Hepatocyte (in vitro differentiated cells): ENCODE measurements around the gene BIRC7.

Experiments
- EZH2phosphoT487 ChIP-seq: fragments of 200-600 bp; sonication (generic); IDR thresholded peaks from one replicate; pipeline ENCODE4 v1.6.1; 2018; ENCODE audit warnings: antibody characterized with exemption, mild to moderate bottlenecking, low read depth, moderate library complexity; ENCODE audit not compliant: unreplicated experiment, severe bottlenecking
- TF ChIP-seq, protein P1 (sequence below): fragments of 200-600 bp; sonication (generic); IDR thresholded peaks from 2 replicates; pipeline ENCODE4 v1.5.1; 2016; ENCODE audit warnings: antibody characterized with exemption, mild to moderate bottlenecking; ENCODE audit not compliant: poor library complexity

DNA sequence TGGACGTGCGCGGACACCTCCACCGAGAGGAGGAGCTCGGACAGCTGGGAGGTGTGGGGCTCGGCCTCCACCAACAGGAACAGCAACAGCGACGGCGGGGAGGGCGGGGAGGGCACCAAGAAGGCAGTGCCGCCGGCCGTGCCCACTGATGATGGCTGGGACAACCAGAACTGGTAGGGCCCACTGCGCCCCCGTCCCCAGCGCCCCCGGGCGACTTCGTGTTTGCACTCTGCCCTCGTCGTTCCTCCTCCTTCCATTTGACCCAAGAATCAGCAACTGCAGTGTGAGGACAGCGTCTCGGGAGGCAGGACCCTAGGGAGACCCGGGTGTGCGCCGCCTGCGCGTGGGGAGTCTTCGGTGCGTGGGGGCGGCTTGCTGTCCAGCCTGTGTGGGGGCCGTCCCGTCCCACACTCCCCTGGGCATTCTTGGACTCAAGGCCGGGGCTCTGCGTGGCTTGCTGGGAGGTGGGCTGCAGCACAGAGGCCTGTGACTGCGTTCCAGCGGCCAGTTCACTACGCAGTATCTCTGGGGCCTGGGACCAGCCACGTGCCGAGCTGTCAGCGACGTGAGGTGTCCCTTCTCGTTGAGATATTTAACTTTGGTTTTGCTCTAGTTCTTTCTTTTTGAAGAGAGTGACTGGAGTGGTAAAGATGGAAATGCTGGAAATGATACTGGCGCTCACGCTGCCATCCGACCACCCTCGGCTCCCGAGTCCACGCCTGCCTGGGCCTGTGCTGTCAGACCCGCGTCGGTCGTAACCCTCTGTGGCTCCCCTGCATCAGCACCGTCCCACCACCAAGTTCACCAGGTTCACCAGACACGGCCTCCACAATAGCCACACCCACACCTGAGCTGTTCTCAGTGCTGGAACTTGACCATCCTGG is 52.2 kb downstream of the BIRC7 start:
- TF ChIP-seq, protein P1, sequence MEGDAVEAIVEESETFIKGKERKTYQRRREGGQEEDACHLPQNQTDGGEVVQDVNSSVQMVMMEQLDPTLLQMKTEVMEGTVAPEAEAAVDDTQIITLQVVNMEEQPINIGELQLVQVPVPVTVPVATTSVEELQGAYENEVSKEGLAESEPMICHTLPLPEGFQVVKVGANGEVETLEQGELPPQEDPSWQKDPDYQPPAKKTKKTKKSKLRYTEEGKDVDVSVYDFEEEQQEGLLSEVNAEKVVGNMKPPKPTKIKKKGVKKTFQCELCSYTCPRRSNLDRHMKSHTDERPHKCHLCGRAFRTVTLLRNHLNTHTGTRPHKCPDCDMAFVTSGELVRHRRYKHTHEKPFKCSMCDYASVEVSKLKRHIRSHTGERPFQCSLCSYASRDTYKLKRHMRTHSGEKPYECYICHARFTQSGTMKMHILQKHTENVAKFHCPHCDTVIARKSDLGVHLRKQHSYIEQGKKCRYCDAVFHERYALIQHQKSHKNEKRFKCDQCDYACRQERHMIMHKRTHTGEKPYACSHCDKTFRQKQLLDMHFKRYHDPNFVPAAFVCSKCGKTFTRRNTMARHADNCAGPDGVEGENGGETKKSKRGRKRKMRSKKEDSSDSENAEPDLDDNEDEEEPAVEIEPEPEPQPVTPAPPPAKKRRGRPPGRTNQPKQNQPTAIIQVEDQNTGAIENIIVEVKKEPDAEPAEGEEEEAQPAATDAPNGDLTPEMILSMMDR = no peak
- TF ChIP-seq EZH2phosphoT487 = no peak
